ENCODE measurements around the gene PPTC7.

- TF ChIP-seq ZNF626 (tag by site-specific recombination; IDR thresholded peaks at IDR 0.05) (no peak), CTCF (tag by site-specific recombination; IDR thresholded peaks at IDR 0.05) (no peak), WT1 (tag by site-specific recombination; IDR thresholded peaks at IDR 0.05) (no peak), ZNF404 (tag by site-specific recombination; IDR thresholded peaks at IDR 0.05) (no peak), ZBTB10 (tag by site-specific recombination; IDR thresholded peaks at IDR 0.05) (no peak), REST (tag by site-specific recombination; IDR thresholded peaks at IDR 0.05) (no peak), SETDB1 (IDR thresholded peaks at IDR 0.05; ENCODE audit: insufficient read length, low read length) (no peak), ZBTB7A (tag by site-specific recombination; IDR thresholded peaks at IDR 0.05; ENCODE audit: low read depth) (no peak), ZNF362 (tag by site-specific recombination; IDR thresholded peaks at IDR 0.05) (peak; percentile 70), ZSCAN30 (tag by site-specific recombination; IDR thresholded peaks at IDR 0.05) (no peak), ZNF704 (tag by site-specific recombination; IDR thresholded peaks at IDR 0.05) (no peak), ZNF624 (tag by site-specific recombination; IDR thresholded peaks at IDR 0.05) (no peak), ZNF138 (tag by site-specific recombination; IDR thresholded peaks at IDR 0.05; ENCODE audit: borderline replicate concordance) (no peak), ZNF292 (tag by site-specific recombination; IDR thresholded peaks at IDR 0.05; ENCODE audit: borderline replicate concordance, low read depth) (no peak)
These were observed 30.1 kb upstream of the PPTC7 start for GRCh38 chr12:110613071-110613770.
